ENCODE results near the gene RERE. TPM values are rescaled to one million over a fixed set of nuclear protein-coding genes. Genes with fewer than 3 reads are reported as not detected.
"Not testable (repeated sequence)": the region's sequence is repeated elsewhere in the genome, so short reads cannot be mapped to it uniquely, and the experiment has no call there.

RERE gene
- polyA plus RNA-seq, 4 donors = 112 to 163 (median 156) TPM

DNA sequence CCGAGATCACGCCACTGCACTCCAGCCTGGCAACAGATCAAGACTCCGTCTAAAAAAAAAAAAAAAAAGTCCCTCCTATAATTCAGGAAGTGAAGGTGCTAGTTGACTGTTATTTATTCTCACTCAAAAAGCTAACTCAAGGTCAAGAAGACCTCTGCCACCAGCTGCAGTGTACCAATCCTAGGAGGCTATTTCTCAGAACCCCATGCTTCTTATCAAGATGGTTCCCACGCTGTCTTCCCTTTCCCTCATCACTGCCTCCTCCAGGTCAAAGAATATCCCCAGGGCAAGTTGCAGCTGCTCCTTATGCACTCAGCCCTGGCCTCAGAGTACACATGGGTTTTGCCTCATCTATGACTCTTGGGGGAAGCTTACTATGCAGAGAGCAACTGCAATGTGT, 53.6 kb downstream of the RERE start:
- no peak for DNase-seq (ENCODE audit: low read depth in 4 of 4, low spot score in 3 of 4)

GRCh38 chr1:8754993-8755392, 62.4 kb downstream of the RERE start:
- DNase-seq (ENCODE audit: low read depth in 4 of 4, low spot score in 3 of 4) = no peak

DNA sequence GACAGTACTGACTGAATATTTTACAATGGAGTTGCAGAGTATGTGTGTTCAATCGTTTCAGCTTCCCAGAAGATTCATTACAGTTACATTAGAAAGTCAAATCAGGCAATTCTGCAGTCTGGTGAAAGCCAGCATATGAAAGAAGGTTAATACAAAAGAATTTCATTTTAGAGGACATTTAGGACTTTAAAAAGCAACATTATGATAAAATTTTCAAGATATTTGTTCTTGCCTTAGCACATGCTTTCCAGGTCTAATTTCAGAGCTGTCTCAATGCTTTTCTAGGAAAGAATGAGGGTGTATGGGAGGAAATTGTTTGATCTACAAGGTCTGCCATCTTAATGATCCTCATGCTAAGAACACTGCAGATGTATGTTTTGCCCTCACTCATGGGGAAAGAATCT, 63.2 kb downstream of the RERE start:
- DNase-seq (ENCODE audit: low read depth in 4 of 4, low spot score in 3 of 4) = no peak

- no peak for DNase-seq (ENCODE audit: low read depth in 4 of 4, low spot score in 3 of 4)
Measured at GRCh38 chr1:8753736-8754135, 63.7 kb downstream of the RERE start.

- DNase-seq (ENCODE audit: low read depth in 4 of 4, low spot score in 3 of 4) = no peak
Measured at GRCh38 chr1:8752921-8753713, 64.3 kb downstream of the RERE start.

- DNase-seq (ENCODE audit: low read depth in 4 of 4, low spot score in 3 of 4) = no peak
Measured at GRCh38 chr1:8752411-8752810, 65.0 kb downstream of the RERE start.

DNA sequence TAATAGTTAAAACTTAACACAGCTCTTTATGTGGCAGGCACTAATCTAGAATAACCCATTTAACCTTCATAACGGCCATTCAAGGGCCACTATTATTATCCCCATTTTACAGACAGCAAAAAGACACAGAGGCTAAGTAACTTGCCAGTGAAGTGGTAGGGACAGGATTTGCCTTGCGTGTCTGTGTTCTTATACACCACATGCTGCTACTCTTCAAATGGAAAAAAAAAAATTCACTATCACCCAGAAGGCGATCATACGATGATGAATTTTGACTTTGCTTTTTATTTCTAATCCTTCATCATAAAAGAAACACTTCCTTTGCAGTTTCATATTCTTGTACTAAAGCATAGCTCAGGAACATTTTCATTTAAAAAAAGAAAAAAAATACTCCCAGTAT, 65.5 kb downstream of the RERE start:
- DNase-seq (ENCODE audit: low read depth in 4 of 4, low spot score in 3 of 4) = no peak

DNA sequence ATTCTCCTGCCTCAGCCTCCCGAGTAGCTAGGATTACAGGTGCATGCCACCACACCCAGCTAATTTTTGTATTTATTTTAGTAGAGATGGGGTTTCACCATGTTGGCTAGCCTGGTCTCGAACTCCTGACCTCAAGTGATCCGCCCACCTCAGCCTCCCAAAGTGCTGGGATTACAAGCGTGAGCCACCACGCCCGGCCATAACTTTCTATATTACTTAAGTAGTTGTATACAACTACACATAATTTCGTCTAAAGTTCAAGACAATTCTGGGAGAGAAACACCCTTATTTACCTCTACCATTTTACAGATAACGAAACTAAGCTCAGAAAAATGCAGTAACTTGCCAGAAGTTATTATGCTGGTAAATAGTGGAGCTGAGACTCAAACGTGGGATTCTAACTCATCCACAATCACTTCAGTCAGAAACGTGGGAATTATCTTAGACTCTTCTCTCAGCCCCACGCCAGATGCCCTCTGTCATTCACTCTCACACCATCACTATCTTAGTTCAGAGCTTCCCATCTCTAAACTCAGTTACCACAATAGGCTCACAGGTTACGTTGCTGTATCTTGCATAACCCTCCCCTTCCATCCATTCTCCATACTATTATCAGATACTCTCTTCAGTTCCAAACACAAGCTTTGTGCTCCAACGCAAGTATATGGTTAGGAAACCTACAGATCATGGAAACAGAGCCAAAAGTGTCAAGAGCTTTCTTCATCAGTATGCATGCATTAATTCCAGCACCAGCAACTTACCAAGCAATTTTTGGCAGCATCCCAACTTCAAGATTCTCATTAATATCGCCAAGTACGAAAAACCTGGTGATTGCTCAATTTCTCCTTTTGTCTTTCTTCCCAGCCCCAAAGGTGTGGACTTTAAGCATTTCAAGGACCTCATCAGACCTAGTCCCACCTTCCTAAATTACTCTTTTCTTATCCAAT, 69.3 kb downstream of the RERE start:
- DNase-seq (ENCODE audit: low read depth in 4 of 4, low spot score in 3 of 4) = no peak

DNA sequence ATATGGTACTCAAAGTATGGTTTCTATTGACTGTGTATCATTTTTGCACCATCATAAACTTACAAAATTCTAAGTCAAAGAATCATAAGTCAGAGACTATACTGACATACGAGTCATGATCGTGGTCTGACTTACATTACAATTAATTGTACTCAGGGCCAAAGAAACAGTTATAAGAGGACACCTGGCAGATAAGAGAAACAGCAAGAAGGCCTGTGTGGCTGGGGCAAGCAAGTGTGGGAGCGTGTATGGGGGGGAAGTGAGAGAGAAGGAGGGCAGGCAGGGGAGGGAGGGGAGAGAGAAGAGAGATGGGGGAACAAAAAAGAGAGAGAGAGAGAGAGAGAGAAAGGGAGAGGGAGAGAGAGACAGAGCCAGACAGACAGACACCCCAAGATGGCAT, 70.9 kb downstream of the RERE start:
- DNase-seq (ENCODE audit: low read depth in 4 of 4, low spot score in 3 of 4) = no peak

- DNase-seq (ENCODE audit: low read depth in 4 of 4, low spot score in 3 of 4) = no peak
Measured at GRCh38 chr1:8745749-8746390, 71.6 kb downstream of the RERE start.

DNA sequence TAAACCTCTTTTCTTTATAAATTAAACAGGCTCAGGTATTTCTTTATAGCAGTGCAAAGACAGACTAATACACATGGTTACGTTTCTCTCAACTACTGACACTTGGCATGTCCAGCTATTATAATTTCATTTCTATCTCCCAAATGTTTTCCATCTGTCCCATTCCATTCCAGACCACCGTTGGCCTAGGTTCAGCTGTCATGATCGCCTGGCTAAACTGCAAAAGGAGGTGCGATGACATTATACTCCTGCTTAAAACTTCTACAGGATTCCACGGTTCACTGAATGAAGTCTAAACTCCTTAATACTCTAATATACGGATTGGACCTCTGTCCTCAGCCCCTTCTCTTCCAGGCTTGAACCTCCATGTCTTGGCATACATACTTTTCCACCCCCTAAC, 72.1 kb downstream of the RERE start:
- DNase-seq (ENCODE audit: low read depth in 4 of 4, low spot score in 3 of 4) = no peak

GRCh38 chr1:8742022-8742924, 75.2 kb downstream of the RERE start:
- DNase-seq (ENCODE audit: low read depth in 4 of 4, low spot score in 3 of 4) = no peak

DNA sequence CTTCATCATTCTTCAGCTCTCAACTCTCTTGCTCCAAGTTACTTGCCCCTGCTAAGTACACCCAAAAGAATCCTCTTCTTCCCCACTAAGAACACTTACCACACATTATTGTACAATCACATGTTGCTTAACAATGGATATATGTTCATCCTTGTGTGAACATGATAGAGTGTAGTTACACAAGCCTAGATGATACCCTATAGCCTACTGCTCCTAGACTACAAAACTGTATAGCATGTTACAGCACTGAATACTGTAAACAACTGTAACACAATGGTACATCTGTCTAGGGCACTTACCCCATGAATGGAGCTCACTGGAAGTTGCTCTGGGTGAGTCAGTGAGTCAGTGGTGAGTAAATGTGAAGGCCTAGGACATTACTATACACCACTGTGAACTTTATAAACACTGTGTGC, 77.4 kb downstream of the RERE start:
- no peak for DNase-seq (ENCODE audit: low read depth in 4 of 4, low spot score in 3 of 4)

DNA sequence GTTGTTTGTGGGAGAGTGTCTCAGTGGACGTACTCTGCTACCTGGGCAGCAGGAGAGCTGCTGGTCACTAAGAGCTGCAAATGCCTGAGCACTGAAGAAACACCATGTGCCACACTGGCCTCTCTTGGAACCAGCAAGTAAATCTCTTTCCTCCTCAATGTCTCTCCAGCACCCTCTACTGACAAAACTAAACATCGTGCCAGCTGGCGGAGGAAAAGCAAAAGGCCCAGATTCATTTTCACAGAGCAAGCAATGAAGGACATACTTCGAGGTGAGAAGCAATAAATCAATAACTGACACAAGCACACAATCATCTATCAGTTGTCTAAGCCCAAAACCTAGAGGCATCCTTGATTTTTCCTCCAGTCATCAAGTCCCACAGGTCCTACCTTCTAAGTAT, 78.1 kb downstream of the RERE start:
- no peak for DNase-seq (ENCODE audit: low read depth in 4 of 4, low spot score in 3 of 4)

- DNase-seq (ENCODE audit: low read depth in 4 of 4, low spot score in 3 of 4) = no peak
Measured at GRCh38 chr1:8736927-8737326, 80.5 kb downstream of the RERE start.

- DNase-seq (ENCODE audit: low read depth in 4 of 4, low spot score in 3 of 4) = no peak
Measured at GRCh38 chr1:8733484-8733883, 84.0 kb downstream of the RERE start.

DNA sequence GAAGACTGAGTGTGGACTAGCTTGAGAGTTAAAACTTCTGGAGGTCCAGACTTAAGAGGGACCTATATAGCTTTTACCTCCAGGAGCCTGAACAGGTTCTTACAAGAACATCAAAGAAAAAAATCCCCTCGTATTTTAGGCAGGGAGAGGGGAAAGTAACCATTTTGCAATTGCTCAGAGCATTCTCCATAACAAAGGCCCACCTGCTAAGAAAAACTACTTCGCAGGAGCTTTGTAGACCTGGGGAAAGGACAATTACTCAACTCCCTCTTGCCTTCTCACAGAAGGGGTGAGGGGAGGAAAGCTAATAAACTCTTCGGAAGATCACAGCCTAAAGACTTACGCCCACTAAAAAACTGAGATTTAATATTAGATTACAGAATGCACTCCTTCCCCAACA, 86.3 kb downstream of the RERE start:
- DNase-seq (ENCODE audit: low read depth in 4 of 4, low spot score in 3 of 4) = no peak

DNA sequence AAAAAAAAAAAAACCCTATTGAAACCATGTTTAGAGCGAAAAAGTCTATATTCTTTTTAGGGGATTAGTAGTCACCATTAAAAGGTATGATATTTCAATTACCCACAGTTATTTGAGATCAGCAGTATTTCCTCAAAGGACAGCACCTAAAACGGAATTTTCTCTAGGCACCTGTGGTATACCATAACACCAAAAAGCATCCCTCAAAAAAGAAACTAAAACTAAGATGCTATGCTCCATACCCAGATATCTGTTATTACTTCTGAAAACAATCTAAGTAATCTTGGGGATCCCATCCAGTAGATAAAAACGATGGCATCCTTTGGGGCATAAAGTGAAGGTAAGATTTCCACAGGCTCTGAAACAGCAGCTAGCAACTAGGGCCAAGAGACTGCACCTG, 89.0 kb downstream of the RERE start:
- DNase-seq (ENCODE audit: low read depth in 4 of 4, low spot score in 3 of 4) = no peak

DNA sequence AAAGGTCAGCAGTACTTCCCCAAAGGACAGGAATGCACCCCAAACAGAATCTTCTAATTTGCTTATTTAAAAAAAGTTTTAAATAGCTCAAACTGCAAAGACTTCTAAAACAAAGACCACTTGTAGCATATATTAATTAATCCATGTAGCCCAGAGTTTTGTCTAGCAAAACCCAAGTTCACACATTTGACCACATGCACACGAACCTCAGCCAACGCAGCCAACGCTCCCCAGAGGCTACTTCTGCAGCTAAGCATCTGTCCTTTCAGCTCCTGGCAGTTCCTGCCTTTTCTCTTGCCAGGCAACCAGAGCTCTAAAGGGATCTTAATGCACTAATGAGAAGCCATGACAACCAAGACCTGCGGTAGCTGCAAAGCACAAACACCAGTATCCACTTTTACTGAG, 89.6 kb downstream of the RERE start:
- DNase-seq (ENCODE audit: low read depth in 4 of 4, low spot score in 3 of 4) = no peak

DNA sequence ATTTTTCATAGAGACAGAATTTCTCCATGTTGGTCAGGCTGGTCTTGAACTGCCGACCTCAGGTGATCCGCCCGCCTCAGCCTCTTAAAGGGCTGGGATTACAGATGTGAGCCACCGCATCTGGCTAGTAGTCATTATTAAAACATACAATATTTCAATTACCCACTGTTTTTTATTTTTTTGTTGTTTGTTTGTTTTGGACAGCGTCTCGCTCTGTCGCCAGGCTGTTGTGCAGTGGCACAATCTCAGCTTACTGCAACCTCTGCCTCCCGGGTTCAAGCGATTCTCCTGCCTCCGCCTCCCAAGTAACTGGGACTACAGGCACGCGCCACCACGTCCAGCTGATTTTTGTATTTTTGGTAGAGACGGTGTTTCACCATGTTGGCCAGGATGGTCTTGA, 90.1 kb downstream of the RERE start:
- DNase-seq (ENCODE audit: low read depth in 4 of 4, low spot score in 3 of 4) = not testable (repeated sequence)

All from left renal pelvis (tissue), 4 donors.